Prostate gland (tissue), 2 donors: ENCODE data around the gene C1orf232. TPM values are rescaled to one million over a fixed set of nuclear protein-coding genes. Genes with fewer than 3 reads are reported as not detected.
A peak's percentile ranks its signal among the peaks of the same experiment; 100 is the strongest.

Source experiments
- DNase-seq: peaks from one replicate; pipeline ENCODE4 v3.0.0-alpha.2; 2019; ENCODE audit warnings: low spot score
- H3K27ac ChIP-seq, 2 donors: fragments of 200-600 bp; sonication (generic); 2 replicates each; pipeline ENCODE4 v1.5.1; 2017 to 2019
- H3K27me3 ChIP-seq: fragments of 200-600 bp; sonication (generic); replicated peaks from 2 replicates; pipeline ENCODE4 v1.5.1; 2019; ENCODE audit not compliant: insufficient read depth
- H3K36me3 ChIP-seq, 2 donors: fragments of 200-600 bp; sonication (generic); 1 replicate in 1 of 2; 2 replicates in 1 of 2; pipeline versions ENCODE4 v1.5.1 to v1.8.1; 2017 to 2019
- H3K4me1 ChIP-seq: fragments of 200-600 bp; sonication (generic); replicated peaks from 2 replicates; pipeline ENCODE4 v1.5.1; 2019
- H3K4me3 ChIP-seq, 2 donors: fragments of 200-600 bp; sonication (generic); 2 replicates each; pipeline ENCODE4 v1.5.1; 2017 to 2019
- H3K9me3 ChIP-seq: fragments of 200-600 bp; sonication (generic); 2 replicates; pipeline ENCODE4 v1.5.1; 2017
- POLR2A ChIP-seq: fragments of 450-650 bp; IDR thresholded peaks from one replicate; pipeline ENCODE4 v1.6.1; 2016; ENCODE audit warnings: antibody characterized with exemption, mild to moderate bottlenecking
- POLR2AphosphoS5 ChIP-seq: sonication (generic); formaldehyde crosslinking; IDR thresholded peaks from one replicate; pipeline ENCODE4 v1.6.1; 2017; ENCODE audit warnings: antibody characterized with exemption
- WGBS: methylation state at CpG from one replicate; pipeline ENCODE4 v1.1.5; 2018; 5-methylcytosine and 5-hydroxymethylcytosine counted together
- intact Hi-C: fragments of 100-400 bp; cut with DNase I; formaldehyde crosslinking; loops from one replicate; pipeline ENCODE4 v1.14.2; 2022
- total RNA-seq, 2 donors: library from RNA; depleted of rRNA; stranded (reverse); fragments of >200 nt; gene quantifications; one replicate each; pipeline ENCODE4 v1.1.0, GENCODE V29; 2016
- TF ChIP-seq, protein P1 (sequence below), 4 experiments: fragments of 200-600 bp in 2 of 4; fragments of 450-650 bp in 2 of 4; sonication (generic) in 2 of 4; IDR thresholded peaks; 1 replicate in 3 of 4; 2 replicates in 1 of 4; pipeline ENCODE4 v1.5.1; 2016 to 2019; ENCODE audit warnings: antibody characterized with exemption in 4 of 4, mild to moderate bottlenecking in 2 of 4, moderate library complexity in 2 of 4

C1orf232 gene
- total RNA-seq, 2 donors from 2014 or later = not detected

DNA sequence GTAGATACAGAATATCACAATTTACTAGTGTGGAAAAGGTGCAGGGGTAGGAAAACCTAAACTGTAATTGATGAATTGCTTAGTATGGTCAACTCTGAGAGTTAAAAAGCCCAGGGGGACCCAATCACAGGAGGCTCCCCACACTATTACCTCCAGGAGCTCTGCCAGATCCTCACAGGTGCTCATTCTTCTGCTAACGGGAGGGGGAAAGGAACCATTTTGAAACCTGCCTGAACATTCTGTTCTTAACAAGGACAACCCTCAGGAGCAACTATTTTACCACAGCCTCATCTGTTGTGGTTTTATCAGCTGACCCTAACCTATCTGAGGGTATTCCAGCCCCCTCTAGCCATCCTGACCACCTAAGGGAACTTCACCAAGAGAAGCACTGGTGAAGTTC is 38.1 kb downstream of the C1orf232 start:
- Histone ChIP-seq H3K4me3 (no peak overlapping the region), H3K27ac (no peak overlapping the region), H3K36me3 (no peaks in the 10 kb centered on the region), H3K27me3 (no peaks in the 10 kb centered on the region), H3K9me3 (no peaks in the 10 kb centered on the region), H3K4me1 (no peaks in the 10 kb centered on the region)
- TF ChIP-seq POLR2AphosphoS5 = no peak
- TF ChIP-seq POLR2A = no peak
- TF ChIP-seq, protein P1, sequence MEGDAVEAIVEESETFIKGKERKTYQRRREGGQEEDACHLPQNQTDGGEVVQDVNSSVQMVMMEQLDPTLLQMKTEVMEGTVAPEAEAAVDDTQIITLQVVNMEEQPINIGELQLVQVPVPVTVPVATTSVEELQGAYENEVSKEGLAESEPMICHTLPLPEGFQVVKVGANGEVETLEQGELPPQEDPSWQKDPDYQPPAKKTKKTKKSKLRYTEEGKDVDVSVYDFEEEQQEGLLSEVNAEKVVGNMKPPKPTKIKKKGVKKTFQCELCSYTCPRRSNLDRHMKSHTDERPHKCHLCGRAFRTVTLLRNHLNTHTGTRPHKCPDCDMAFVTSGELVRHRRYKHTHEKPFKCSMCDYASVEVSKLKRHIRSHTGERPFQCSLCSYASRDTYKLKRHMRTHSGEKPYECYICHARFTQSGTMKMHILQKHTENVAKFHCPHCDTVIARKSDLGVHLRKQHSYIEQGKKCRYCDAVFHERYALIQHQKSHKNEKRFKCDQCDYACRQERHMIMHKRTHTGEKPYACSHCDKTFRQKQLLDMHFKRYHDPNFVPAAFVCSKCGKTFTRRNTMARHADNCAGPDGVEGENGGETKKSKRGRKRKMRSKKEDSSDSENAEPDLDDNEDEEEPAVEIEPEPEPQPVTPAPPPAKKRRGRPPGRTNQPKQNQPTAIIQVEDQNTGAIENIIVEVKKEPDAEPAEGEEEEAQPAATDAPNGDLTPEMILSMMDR (IDR thresholded peaks at IDR 0.05) = no peak
- no peak for DNase-seq
- intact Hi-C loops = no loop called here
- WGBS = 58% methylated on average over 1 of the region's 1 CpG

DNA sequence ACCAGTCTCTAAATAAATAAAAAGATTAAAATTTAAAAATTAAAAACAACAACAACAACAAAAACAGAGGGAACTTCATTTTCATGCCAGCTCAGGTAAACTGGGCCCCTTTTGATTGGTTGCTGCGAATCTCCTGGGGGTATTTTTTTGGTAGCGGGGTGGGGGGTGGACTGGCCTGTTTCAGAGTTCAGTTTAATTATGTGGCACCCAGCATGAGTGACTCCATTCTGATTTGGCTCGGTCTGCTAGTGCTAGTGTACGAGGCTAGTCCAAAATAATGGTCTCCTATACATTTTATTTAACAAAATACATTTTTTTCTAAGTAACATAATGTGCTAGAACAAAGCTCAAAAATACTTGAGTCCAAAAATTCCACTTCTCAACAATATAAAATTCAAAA is 39.0 kb downstream of the C1orf232 start:
- H3K36me3 ChIP-seq = no peaks in the 10 kb centered on the region
- no peak for DNase-seq
- intact Hi-C loops = no loop called here
- no peaks in the 10 kb centered on the region for H3K9me3 ChIP-seq
- TF ChIP-seq POLR2AphosphoS5 (no peak), POLR2A (no peak)
- TF ChIP-seq, protein P1 (IDR thresholded peaks at IDR 0.05) = no peak
- H3K4me1 ChIP-seq = no peaks in the 10 kb centered on the region
- no peak overlapping the region for H3K27ac ChIP-seq
- H3K4me3 ChIP-seq = no peak overlapping the region
- no peaks in the 10 kb centered on the region for H3K27me3 ChIP-seq
- 95% methylated on average over 4 of the region's 4 CpGs for WGBS

DNA sequence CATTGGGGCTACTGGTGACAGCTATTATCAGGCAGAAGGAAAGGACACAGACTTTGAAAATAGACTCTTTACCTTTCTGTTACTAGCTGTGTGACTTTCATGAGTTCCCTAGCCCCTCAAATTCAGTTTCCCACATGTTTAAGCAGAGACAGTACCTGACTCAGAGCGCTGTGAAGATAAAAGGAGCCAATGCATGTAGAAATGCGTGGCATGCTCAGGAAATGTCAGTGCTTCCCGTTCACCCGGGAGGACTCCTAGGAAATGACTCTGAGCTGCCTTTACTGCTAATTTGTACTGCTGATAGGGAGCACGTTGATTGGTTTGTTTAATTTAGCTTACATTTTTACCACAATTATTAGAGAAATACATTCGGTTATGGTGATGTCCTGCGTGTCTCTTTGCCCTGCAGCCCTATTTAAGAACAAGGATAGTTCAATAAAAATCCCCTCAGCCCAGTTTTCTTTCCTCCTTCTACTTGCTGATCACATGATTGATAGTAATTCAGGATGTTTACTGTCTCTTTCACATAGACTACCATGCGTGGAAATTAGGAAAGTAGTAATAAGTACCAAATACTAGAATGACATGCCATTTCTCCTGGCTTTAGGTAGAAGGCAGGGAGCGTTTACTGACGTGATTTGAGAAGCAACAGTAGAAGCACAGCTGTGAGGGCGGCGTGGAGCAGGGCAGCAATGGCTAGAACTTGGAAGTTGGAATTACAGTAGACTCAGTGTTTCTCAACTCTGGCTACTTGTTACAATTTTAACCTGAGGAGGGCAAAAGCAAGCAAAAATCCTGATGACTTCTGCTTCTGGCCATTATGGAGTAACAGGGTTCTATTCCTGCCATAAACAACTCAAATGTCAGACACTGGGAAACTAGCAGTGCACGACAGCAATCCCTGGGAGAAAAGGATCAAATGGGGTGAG is 41.3 kb downstream of the C1orf232 start:
- intact Hi-C loops = no loop called here
- Histone ChIP-seq H3K9me3 (no peaks in the 10 kb centered on the region), H3K4me1 (no peaks in the 10 kb centered on the region), H3K4me3 (no peak overlapping the region), H3K36me3 (no peaks in the 10 kb centered on the region), H3K27me3 (no peaks in the 10 kb centered on the region), H3K27ac (peak overlapping the region in 1 of 2 donors; percentile 10)
- 42% methylated on average over 13 of the region's 13 CpGs for WGBS
- TF ChIP-seq, protein P1 (IDR thresholded peaks at IDR 0.05) = no peak
- TF ChIP-seq POLR2AphosphoS5 (no peak), POLR2A (no peak)
- DNase-seq = no peak

DNA sequence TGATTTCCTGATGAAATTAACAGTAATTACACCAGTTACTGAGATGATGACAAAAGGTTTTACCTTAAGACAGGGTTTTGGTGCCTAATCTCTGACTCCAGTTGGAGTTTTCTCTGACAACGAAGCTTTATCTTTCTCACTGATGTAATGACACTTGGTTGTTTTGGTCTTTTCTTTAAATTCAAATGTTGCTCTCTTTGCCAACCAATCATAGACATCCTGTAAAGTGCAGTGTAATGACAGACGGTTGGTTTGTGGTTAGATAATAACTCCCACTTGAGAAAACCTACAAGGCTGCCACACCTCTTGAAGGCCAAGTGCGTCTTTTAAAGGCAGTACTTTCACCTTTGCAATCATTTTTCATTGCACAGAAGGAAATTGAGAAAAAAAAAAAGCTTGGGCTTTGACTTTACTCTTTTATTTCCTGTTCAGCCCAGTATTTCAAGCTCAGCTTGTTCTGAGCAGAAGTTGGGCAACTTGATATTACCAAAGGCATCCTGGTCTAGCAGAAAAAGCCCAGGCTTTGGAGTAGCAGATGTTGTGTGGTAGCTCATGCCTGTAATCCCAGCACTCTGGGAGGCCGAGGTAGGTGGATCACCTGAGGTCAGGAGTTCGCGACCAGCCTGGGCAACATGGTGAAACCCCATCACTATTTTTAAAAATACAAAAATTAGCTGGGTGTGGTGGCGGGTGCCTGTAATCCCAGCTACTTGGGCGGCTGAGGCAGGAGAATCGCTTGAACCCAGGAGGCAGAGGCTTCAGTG is 42.3 kb downstream of the C1orf232 start:
- H3K9me3 ChIP-seq = no peaks in the 10 kb centered on the region
- H3K27me3 ChIP-seq = no peaks in the 10 kb centered on the region
- H3K4me1 ChIP-seq = no peaks in the 10 kb centered on the region
- DNase-seq = peak; percentile 44
- intact Hi-C loops = no loop called here
- H3K4me3 ChIP-seq = no peak overlapping the region
- peak overlapping the region in 1 of 2 donors; percentile 10 for H3K27ac ChIP-seq
- TF ChIP-seq POLR2AphosphoS5 = peak; percentile 64
- TF ChIP-seq, protein P1 (IDR thresholded peaks at IDR 0.05) = no peak
- 58% methylated on average over 9 of the region's 9 CpGs for WGBS
- H3K36me3 ChIP-seq = no peaks in the 10 kb centered on the region
